GM21526 (cell line): ENCODE results near the gene CPEB1.

Experiments used
- ATAC-seq: cut with Tn5 transposase; IDR thresholded peaks from one replicate; pipeline ENCODE4 v1.9.1; 2021; ENCODE audit warnings: moderate library complexity; ENCODE audit not compliant: unreplicated experiment, low FRiP score

The CPEB1 gene

DNA sequence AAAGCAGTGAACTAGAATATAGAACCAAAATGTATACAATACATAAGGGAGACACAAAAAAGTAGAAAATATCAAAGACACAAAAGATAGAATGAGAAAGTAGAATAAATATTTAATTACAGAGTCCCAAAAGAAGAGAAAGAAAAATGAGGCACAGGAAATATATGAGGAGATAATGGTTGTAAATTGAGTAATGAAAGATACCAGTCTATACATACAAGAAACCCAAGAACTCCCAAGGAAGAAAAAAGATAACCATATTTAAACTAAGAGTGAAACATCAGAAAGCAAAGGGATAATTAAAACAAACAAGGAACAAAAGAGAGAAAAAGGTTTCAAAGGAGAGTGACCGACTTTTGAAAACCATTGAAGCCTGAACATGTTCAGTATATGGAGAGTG lies 47.3 kb downstream of the CPEB1 start:
- ATAC-seq = no peak

- ATAC-seq = no peak
Observed at GRCh38 chr15:82597815-82598214, 49.3 kb downstream of the CPEB1 start.

DNA sequence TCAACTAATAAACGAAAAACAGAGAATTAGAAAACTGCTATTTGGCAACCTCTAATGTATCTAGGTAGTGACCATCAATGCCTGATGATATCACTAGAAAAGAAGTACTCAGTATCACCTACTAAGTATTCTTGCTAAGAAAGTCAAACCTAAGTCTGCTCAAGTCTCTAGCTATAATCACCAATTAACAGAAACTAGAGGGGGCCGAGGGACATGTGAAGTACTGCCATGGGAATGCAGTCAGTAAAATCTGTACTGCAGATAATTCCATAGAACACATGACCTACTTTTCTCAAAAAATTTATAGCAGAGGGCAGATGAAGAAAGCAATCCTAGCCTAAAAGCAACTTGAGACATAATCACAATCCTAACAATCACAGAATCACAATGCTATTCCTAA lies 51.4 kb downstream of the CPEB1 start:
- ATAC-seq = no peak

DNA sequence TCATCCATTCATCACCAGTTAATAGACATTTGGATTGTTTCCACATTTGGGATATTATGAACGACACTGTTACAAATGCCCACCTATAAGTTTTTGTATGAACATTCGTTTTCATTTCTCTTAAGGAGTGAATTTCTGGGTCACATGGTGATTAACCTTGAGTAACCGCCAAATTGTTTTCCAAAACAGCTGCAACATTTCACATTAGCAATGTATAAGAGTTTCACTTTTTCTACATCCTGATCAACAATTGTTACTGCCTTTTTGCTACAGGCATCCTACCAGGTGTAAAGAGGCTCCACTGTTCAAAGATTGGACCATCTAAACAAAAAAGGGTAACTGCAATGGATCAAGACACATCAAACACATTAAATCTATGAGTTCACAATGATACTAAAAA lies 52.0 kb downstream of the CPEB1 start:
- no peak for ATAC-seq

DNA sequence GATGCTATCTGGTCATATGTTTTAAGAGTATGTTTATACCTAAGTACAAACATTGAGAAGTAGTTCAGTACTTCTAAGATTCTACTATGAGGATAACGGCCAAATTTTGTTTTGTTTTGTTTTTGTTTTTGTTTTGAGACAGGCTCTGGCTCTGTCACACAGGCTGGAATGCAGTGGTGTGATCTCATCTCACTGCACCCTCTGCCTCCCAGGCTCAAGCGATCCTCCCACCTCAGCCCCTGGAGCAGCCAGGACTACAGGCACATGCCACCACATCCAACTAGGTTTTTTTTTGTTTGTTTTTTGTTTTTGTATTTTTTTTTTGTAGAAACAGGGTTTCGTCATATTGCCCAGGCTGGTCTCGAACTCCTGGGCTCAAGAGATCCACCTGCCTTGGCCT lies 59.4 kb downstream of the CPEB1 start:
- ATAC-seq = no peak

- ATAC-seq = no peak
Observed at GRCh38 chr15:82585072-82585471, 62.1 kb downstream of the CPEB1 start.

GRCh38 chr15:82580713-82581112 lies 66.5 kb downstream of the CPEB1 start:
- no peak for ATAC-seq

DNA sequence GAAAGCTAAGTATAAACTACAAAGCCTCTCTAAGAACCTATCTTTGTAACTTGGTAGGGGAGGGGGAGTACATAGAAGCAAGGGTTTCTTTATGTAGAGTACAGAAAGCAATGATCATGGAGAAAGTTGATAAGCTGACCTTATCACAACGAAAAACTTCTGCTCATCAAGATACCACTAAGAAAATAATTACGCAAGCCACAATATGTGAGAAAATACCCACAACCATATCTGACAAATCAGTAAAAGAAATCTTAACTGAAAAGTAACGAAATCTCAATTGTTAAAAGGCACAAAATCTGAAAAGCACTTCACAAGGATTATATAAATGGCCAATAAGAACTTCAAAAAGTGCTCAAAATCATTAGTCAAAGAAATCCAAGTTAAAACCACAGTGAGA lies 71.8 kb downstream of the CPEB1 start:
- ATAC-seq = no peak

DNA sequence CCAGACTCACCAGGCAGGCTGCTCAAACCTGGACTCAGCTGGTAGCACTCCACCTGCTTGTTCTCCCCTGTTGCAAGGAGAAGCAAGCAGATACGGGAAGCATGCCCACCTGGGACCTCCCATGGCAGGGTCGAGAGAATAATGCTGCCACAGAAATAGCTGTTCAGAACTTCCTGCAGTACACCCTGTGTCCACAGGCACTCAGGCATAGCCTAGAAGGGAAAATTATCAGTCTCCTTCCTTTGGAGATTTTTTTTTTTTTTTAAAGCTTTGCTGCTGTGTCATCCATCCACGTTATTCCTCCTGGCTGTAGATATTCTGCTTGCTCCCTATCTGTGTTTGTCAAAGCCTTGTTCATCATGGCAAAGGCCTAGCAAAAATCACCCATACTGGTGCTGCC lies 74.2 kb downstream of the CPEB1 start:
- ATAC-seq = no peak

GRCh38 chr15:82572311-82572710 lies 74.9 kb downstream of the CPEB1 start:
- ATAC-seq = no peak

GRCh38 chr15:82571722-82572222 lies 75.4 kb downstream of the CPEB1 start:
- ATAC-seq = no peak

DNA sequence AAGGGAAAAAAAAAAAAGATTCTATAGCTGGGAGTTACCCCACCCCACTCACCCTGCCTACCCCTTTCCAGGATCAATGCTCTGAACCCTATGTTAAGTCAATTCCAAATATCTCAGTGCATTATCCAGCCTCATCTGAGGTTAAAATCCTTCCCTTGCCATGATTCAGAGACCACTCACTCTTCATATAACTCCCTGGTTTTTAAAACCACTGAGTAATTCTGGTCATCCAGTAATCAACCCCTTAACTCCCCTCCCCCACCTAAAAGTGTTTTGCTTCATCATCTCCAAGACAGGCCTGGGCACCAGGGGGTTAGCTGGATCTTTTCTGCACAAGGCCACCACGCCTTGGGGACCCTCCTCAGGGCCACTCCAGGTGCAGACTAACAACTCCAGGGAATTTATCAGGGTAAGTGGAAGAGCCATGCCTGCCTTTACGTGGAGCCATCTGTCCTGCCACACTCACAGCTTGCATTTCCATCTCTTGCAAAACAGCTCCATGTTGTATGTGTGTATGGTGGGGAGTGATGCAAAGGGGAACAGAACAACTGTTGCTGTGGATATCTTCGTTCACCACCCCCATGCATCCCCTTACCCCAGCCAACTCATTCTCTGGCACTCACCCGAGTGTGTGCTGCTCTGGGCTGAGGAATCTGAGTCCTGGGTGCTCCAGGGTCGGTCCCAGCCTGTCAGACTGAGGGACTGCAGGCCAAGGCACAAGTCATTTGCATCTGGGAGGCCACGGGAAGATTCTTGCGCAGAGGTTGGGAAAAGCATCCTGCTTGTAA lies 76.2 kb downstream of the CPEB1 start:
- ATAC-seq = no peak

- no peak for ATAC-seq
Observed at GRCh38 chr15:82569834-82570233, 77.3 kb downstream of the CPEB1 start.

- no peak for ATAC-seq
Observed at GRCh38 chr15:82568986-82569385, 78.2 kb downstream of the CPEB1 start.

DNA sequence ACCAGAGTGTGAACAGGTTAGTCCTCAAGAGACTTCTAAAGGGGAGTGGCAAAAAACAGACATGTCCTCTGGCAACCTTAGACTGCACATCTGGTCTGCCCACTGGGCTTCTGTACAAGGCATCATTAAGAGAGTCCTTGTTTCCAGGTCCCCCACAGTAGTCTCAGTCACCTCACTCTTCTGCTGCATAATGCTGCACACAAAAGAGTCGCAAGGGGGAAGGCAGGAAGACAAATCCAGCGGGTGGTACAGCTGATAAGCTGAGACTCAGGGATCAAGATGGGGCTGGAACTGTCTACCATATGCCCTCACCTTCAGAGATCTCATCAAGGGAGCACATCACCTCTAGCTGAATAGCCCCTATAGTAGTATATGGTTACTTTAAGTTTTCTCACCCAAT lies 79.5 kb downstream of the CPEB1 start:
- no peak for ATAC-seq

GRCh38 chr15:82566690-82567089 lies 80.5 kb downstream of the CPEB1 start:
- ATAC-seq = no peak

GRCh38 chr15:82558502-82558901 lies 88.7 kb downstream of the CPEB1 start:
- ATAC-seq = no peak

DNA sequence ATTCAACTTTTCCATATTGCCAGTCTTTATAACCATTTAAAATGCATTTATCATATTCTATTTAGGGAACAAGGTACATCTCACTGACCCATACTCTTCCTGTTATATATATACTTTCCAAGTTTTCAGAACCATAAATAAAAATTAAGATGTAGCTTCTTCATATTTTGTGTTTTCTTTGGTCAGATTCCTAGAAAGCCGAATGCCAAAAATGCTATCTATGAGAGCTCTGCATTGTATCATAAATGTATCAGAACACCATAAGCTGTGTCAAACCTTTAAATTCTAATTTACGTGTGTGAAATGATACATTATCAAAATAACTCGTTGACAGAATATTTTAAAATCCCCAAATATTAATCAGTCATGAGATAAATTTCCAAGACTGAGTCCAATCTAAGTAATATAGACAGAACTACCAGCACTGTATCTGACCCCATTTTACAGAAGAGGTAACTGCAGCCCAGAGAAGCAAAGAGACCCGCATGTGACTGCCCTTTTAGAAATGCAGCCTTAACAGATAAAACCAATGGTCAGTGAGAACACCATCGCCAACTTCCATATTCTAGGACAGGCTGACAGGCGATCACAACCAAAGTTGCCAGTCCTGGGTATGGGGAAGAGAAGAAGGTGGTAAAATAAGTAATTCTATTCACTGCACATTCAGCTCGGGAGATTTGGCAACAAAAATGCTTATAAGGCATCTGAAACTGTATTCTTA lies 90.7 kb downstream of the CPEB1 start:
- no peak for ATAC-seq

GRCh38 chr15:82554849-82555248 lies 92.3 kb downstream of the CPEB1 start:
- no peak for ATAC-seq

DNA sequence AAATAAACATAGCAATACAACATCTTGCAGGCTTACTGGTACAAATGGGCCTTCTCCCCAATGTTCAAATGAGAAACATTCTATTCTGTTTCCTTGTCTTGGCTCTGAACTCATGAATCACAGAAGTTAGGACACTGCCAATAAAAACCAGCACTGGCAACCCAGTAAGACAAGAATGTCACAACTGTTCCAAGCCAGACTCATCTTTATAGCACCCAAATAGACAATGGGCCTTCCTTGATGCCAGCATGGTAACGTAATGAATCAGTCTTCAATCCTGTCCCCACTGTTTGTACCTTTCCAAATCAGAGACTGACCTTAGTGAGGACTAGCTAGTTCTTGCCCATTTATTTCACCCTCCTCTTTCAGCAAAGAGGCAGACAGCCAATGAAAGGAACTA lies 92.8 kb downstream of the CPEB1 start:
- no peak for ATAC-seq

DNA sequence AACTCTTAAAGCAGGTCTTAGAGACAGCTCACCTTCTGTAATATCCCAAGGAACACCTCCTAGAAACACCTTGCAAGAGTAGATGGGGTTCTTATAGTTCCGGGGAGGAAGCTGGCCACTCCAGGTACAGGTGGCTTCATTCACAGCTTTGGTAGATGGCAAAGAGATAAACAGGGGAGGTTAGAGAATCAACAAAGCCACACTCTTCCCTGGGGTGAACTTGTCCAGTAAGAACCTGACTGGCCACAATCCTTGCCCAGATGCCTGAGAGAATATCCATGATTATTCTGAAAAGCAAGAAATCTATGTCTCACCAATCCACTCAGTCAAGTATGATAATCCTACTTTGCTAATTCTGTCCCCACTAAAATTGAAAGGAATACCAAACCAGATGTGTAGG lies 93.3 kb downstream of the CPEB1 start:
- ATAC-seq = no peak

- ATAC-seq = no peak
Observed at GRCh38 chr15:82552861-82553260, 94.3 kb downstream of the CPEB1 start.
